Neural crest cell (in vitro differentiated cells): ENCODE measurements around the gene PANX2. TPM values are rescaled to one million over a fixed set of nuclear protein-coding genes. Genes with fewer than 3 reads are reported as not detected.
"Not testable (repeated sequence)": the region's sequence is repeated elsewhere in the genome, so short reads cannot be mapped to it uniquely, and the experiment has no call there.

Source experiments
- DNase-seq: peaks from one replicate; pipeline ENCODE4 v3.0.0; 2021; ENCODE audit warnings: low read depth, mixed read lengths, low spot score
- H3K27ac Mint-ChIP-seq: one replicate; pipeline ENCODE4 v1.8.0; 2021; ENCODE audit warnings: mild to moderate bottlenecking, mixed read lengths; ENCODE audit not compliant: unreplicated experiment
- H3K27me3 Mint-ChIP-seq: 2 replicates; pipeline ENCODE4 v1.8.0; 2021; ENCODE audit warnings: low read depth, mild to moderate bottlenecking, mixed read lengths
- H3K36me3 Mint-ChIP-seq: 2 replicates; pipeline ENCODE4 v1.8.0; 2021; ENCODE audit warnings: low read depth, mild to moderate bottlenecking, mixed read lengths
- H3K4me1 Mint-ChIP-seq: 2 replicates; pipeline ENCODE4 v1.8.0; 2021; ENCODE audit warnings: mixed read lengths
- H3K4me3 Mint-ChIP-seq: one replicate; pipeline ENCODE4 v1.8.0; 2021; ENCODE audit warnings: mild to moderate bottlenecking, mixed read lengths
- H3K9me3 Mint-ChIP-seq: 2 replicates; pipeline ENCODE4 v1.8.0; 2021; ENCODE audit warnings: mixed read lengths
- CTCF ChIP-seq: fragments of 200-600 bp; sonication (generic); conservative IDR thresholded peaks from 2 replicates; pipeline ENCODE4 v1.5.0; 2021; ENCODE audit warnings: antibody characterized with exemption, mild to moderate bottlenecking
- total RNA-seq: library from RNA; stranded (reverse); gene quantifications from 2 replicates; pipeline ENCODE4 v1.2.1, GENCODE V29; 2021

The PANX2 gene
- total RNA-seq, 1 donor from 2014 or later = 2.5 TPM

GRCh38 chr22:50143096-50143495 lies 27.4 kb upstream of the PANX2 start:
- no peak overlapping the region for H3K27ac Mint-ChIP-seq
- no peak overlapping the region for H3K4me3 Mint-ChIP-seq
- peaks cover 2% of the 10 kb centered on the region for H3K27me3 Mint-ChIP-seq
- peaks cover 24% of the 10 kb centered on the region for H3K4me1 Mint-ChIP-seq
- no peaks in the 10 kb centered on the region for H3K9me3 Mint-ChIP-seq
- no peak for DNase-seq
- TF ChIP-seq CTCF = no peak
- no peaks in the 10 kb centered on the region for H3K36me3 Mint-ChIP-seq

GRCh38 chr22:50144005-50144614 lies 26.4 kb upstream of the PANX2 start:
- TF ChIP-seq CTCF = no peak
- Mint-ChIP-seq H3K4me1 (peaks cover 24% of the 10 kb centered on the region), H3K9me3 (no peaks in the 10 kb centered on the region), H3K27me3 (peaks cover 2% of the 10 kb centered on the region), H3K36me3 (no peaks in the 10 kb centered on the region), H3K27ac (no peak overlapping the region), H3K4me3 (no peak overlapping the region)
- no peak for DNase-seq

DNA sequence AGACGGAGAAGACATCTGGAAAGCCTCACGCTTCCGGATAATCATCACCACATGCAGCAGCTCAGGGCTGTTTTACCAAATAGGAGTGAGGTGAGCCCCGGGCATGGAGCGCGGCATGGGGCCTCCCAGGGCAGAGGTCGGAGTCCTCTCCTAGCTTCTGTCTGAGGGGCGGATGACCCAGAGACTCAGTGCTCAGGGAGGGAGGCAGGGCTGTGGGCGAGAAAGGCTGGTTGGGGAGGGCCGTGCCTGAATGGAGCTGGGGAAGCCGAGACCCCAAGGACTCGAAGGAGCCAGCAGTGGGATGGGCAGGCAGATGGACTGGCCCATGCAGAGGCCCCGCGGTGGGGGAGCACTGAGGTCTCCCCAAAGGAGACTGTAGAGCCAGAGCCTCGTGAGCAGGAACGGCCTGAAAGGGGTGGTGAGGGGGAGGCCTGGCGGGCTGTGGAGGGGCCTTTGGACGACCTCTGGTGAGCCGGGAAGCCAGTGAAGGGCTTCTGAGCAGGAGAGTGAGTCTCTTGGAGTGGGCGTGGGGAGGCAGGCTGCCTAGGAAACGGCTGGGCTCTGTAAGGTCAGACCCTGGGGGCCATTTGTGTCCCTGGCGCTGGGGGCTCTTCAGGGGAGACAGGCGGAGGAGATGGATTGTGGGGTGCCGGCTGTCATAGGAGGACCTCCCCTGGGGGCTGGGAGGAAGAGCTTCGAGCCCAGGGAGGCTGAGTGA lies 24.7 kb upstream of the PANX2 start:
- Mint-ChIP-seq H3K36me3 (no peaks in the 10 kb centered on the region), H3K4me3 (peak overlapping the region; percentile 31), H3K27ac (no peak overlapping the region), H3K27me3 (peaks cover 2% of the 10 kb centered on the region), H3K9me3 (no peaks in the 10 kb centered on the region), H3K4me1 (peaks cover 24% of the 10 kb centered on the region)
- no peak for TF ChIP-seq CTCF
- DNase-seq = no peak

- Mint-ChIP-seq H3K4me3 (no peak overlapping the region), H3K9me3 (no peaks in the 10 kb centered on the region)
- TF ChIP-seq CTCF = peak; percentile 67
Measured at GRCh38 chr22:50146439-50147238, 23.9 kb upstream of the PANX2 start.

GRCh38 chr22:50147258-50148165 lies 23.0 kb upstream of the PANX2 start:
- not testable (repeated sequence) for H3K4me3 Mint-ChIP-seq, H3K36me3 Mint-ChIP-seq, H3K27ac Mint-ChIP-seq, H3K9me3 Mint-ChIP-seq, H3K27me3 Mint-ChIP-seq, DNase-seq
- H3K4me1 Mint-ChIP-seq = peaks cover 19% of the 10 kb centered on the region

More at GRCh38 chr22:50146439-50147238, 23.9 kb upstream of the PANX2 start:
- H3K36me3 Mint-ChIP-seq = no peaks in the 10 kb centered on the region
- H3K4me1 Mint-ChIP-seq = peaks cover 24% of the 10 kb centered on the region
- H3K27ac Mint-ChIP-seq = no peak overlapping the region
- no peak for DNase-seq
- peaks cover 2% of the 10 kb centered on the region for H3K27me3 Mint-ChIP-seq
